ENCODE results near the gene CST1.

The CST1 gene

DNA sequence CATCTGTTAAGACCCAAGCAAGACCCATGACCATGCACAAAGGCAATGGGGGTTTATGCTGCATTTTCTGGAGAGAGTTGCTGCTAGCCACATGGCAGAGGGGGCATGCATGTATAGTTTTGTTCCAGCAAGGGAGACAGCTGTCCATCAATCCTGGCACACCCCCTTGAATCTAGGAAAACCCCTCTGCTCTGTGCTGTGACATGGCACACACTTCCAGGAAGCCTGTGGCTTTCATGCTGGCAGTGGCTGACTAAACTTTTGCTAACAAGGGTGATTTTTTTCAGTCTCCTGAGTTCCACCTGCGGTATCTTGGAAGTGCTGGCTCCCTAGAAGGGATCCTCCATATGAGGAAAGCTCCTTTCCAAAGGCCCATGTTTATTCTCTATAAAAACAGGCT lies 52.8 kb downstream of the CST1 start:
- Histone ChIP-seq H3K9me3 (ENCODE audit: insufficient read depth, low read depth, low read length) (no peaks in the 10 kb centered on the region), H3K4me1 (ENCODE audit: insufficient read depth, low read length, poor library complexity, severe bottlenecking) (no peaks in the 10 kb centered on the region), H3K27me3 (ENCODE audit: insufficient read depth, low read length, poor library complexity, severe bottlenecking) (no peaks in the 10 kb centered on the region), H3F3A (ENCODE audit: low read depth) (no peaks in the 10 kb centered on the region), H2AFZ (ENCODE audit: low read length) (no peak overlapping the region), H3K36me3 (ENCODE audit: insufficient read depth, low read length) (no peaks in the 10 kb centered on the region), H3K9me2 (replicated peaks; ENCODE audit: low read depth, low read length) (no peaks in the 10 kb centered on the region), H3K79me2 (ENCODE audit: insufficient read depth, low read length) (no peaks in the 10 kb centered on the region), H3K4me3 (ENCODE audit: low read length, poor library complexity, severe bottlenecking) (no peak overlapping the region), H3K4me2 (ENCODE audit: low read depth, low read length, poor library complexity, severe bottlenecking) (no peak overlapping the region), H4K20me1 (ENCODE audit: insufficient read depth, low read length, poor library complexity, severe bottlenecking) (no peaks in the 10 kb centered on the region), H3K9ac (ENCODE audit: low read depth, low read length, poor library complexity, severe bottlenecking) (no peak overlapping the region)
- TF ChIP-seq EZH2phosphoT487 (IDR thresholded peaks at IDR 0.05; ENCODE audit: borderline replicate concordance): no peak
- TF ChIP-seq, protein P1, sequence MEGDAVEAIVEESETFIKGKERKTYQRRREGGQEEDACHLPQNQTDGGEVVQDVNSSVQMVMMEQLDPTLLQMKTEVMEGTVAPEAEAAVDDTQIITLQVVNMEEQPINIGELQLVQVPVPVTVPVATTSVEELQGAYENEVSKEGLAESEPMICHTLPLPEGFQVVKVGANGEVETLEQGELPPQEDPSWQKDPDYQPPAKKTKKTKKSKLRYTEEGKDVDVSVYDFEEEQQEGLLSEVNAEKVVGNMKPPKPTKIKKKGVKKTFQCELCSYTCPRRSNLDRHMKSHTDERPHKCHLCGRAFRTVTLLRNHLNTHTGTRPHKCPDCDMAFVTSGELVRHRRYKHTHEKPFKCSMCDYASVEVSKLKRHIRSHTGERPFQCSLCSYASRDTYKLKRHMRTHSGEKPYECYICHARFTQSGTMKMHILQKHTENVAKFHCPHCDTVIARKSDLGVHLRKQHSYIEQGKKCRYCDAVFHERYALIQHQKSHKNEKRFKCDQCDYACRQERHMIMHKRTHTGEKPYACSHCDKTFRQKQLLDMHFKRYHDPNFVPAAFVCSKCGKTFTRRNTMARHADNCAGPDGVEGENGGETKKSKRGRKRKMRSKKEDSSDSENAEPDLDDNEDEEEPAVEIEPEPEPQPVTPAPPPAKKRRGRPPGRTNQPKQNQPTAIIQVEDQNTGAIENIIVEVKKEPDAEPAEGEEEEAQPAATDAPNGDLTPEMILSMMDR (conservative IDR thresholded peaks at IDR 0.05; ENCODE audit: low read length): no peak
